ENCODE results near the gene ZNF22.

ZNF22 gene

DNA sequence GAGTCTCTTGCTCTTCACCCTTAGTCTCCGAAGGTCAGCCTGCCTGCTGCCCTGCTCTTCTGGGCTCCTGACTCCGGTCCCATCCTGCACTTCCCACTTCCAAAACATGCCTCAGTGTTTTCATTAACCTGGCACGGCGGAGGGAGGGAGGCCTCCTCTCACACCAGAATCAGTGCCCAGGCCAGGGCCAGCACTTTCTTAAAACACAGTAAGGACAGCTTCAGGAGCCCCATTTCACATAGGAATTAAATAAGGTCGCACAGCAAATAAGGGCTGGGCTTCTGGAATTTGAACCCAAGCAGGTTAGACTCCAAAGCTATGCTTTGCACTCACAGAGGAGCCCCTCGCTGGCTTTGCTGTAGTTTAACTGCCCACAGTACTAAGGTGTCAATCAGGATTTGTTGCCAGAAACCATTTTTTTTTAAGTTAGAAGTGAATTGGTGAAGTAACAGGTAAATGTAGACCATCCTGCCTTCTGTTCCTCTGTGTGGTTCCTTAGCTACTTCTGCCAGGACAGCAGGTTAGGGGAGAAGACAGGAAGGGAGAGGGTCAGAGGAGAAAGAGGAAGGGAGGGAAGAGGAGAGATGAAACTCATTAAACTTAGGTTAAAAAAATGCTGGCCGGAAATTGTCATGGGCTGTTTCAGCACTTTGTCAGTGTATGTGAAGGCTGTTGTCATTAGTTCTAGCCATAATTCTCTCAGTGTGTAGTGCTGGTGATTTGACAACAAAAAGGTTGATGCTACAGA, 40.1 kb upstream of the ZNF22 start:
- DNase-seq (no peak), ATAC-seq (replicated peaks) (no peak)
- peak overlapping the region; percentile 55 to 85 for H3K4me3 Mint-ChIP-seq
- H3K27ac Mint-ChIP-seq = no peak overlapping the region
- H3K9me3 Mint-ChIP-seq = no peaks in the 10 kb centered on the region
- peaks cover 10 to 23% of the 10 kb centered on the region in 2 donors for H3K36me3 Mint-ChIP-seq
- H3K4me1 Mint-ChIP-seq = peaks cover 45 to 76% of the 10 kb centered on the region in 2 donors
- H3K27me3 Mint-ChIP-seq = peaks cover 8 to 9% of the 10 kb centered on the region in 2 donors

DNA sequence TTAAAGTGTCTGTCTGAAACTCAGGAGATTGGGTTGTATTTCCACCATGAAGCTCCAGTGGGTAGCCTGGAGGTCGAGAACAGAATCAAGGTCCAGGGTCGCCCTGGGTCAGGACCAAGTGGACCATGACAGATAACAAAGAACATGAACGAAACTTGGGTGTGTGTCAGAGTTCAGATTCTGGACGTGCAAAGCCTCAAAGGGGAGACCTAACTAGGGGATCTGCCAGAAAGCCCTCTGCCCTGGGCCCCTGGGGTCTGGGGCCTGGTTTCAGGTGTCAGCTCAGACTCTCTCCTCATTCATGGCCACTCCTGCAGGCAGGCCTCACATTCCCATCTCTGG, 39.5 kb upstream of the ZNF22 start:
- H3K27me3 Mint-ChIP-seq = peaks cover 8 to 9% of the 10 kb centered on the region in 2 donors
- H3K27ac Mint-ChIP-seq = no peak overlapping the region
- peaks cover 6 to 18% of the 10 kb centered on the region in 2 donors for H3K36me3 Mint-ChIP-seq
- peaks cover 48 to 76% of the 10 kb centered on the region in 2 donors for H3K4me1 Mint-ChIP-seq
- DNase-seq (no peak), ATAC-seq (replicated peaks) (no peak)
- no peak overlapping the region for H3K4me3 Mint-ChIP-seq
- H3K9me3 Mint-ChIP-seq = no peaks in the 10 kb centered on the region

DNA sequence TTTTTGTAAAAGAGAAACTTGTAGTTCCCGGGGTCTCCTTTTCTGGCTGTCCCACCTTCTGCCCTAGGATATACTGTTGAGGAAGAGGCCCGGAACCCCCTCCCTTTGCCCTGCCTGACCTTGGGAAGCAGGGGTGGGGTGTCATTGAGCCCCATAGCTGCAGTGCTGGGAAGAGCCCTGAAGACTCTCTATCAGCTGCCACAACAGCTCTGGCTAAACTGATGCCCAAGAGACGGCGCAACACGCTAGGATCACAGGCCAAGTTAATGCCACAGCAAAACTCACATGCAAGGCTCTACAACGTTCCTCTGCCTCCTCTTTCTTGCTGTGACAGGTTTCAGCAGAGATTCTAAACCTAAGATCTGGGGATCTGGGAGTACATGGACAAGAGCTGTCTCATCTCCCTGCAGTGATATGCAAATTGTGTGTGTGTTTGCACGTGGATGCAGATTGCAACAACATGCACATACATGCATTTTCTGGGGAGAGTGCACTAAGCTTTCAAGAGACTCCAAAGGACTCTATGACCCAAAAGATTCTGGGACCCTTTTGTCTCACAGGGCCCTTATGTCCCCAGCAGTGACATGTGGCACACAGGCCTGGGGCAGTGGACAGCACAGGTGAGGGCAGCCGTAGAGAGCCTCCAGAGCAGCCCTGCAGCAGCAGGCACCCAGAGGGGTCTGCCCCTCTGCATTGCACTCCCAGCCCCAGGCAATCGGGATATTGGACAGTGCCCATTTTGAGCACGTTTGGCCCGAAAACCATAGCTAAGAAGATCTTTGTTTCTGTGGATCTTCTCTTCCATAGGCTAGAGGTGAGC, 38.6 kb upstream of the ZNF22 start:
- ATAC-seq (replicated peaks) (no peak), DNase-seq (no peak)
- Mint-ChIP-seq H3K27me3 (peaks cover 8 to 9% of the 10 kb centered on the region in 2 donors), H3K4me1 (peaks cover 50 to 77% of the 10 kb centered on the region in 2 donors), H3K27ac (peak overlapping the region; percentile 37), H3K4me3 (peak overlapping the region in 1 of 2 donors; percentile 55), H3K9me3 (no peaks in the 10 kb centered on the region), H3K36me3 (peaks cover 0 to 9% of the 10 kb centered on the region in 2 donors)

DNA sequence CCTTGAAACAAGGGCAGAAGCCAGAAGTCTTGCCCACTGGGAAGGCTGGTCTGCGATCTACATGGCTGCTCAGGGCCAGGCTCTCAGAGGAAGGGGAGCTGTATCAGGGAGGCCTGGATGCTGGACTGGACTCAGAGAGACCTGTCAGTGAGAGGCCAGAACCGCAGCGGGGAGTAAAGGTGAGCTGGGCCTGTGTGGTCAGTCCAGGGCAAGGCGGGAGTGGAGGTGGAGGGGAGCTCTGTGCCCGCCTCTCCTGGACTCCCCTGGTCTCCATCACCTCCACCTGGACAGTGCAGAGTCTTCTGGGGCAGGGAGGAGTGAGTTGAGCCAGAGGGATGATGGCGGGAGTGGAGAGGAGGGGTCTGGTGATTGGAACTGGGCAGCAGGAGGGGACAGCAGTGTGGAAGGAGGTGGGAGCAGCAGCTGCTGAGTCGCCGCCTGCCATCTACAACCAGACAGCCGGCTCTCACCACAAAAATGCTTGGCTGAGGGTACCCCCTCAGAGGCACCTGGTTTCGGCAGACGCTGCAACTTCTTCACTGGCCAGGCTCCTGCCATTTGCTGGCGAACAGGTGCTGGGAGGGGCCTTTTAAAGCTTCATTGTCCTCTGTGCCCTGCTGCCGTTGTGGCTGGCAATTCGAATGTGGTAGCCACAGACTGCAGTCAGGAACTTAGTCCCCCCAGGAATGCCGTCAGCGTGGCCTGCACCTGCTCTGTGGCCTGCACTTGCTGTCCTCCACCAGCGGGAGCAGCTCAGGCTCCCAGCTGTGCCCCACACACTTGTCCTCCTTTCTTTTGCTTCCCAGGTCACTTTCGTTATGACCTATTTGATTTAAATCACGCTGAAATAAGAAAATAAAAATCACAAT, 37.6 kb upstream of the ZNF22 start:
- H3K4me3 Mint-ChIP-seq = peak overlapping the region; percentile 33 to 55
- H3K9me3 Mint-ChIP-seq = no peaks in the 10 kb centered on the region
- peak overlapping the region; percentile 62 for H3K27ac Mint-ChIP-seq
- DNase-seq (no peak), ATAC-seq (replicated peaks) (no peak)
- H3K4me1 Mint-ChIP-seq = peaks cover 59 to 77% of the 10 kb centered on the region in 2 donors
- H3K36me3 Mint-ChIP-seq = peaks cover 0 to 4% of the 10 kb centered on the region in 2 donors
- peaks cover 8 to 9% of the 10 kb centered on the region in 2 donors for H3K27me3 Mint-ChIP-seq

DNA sequence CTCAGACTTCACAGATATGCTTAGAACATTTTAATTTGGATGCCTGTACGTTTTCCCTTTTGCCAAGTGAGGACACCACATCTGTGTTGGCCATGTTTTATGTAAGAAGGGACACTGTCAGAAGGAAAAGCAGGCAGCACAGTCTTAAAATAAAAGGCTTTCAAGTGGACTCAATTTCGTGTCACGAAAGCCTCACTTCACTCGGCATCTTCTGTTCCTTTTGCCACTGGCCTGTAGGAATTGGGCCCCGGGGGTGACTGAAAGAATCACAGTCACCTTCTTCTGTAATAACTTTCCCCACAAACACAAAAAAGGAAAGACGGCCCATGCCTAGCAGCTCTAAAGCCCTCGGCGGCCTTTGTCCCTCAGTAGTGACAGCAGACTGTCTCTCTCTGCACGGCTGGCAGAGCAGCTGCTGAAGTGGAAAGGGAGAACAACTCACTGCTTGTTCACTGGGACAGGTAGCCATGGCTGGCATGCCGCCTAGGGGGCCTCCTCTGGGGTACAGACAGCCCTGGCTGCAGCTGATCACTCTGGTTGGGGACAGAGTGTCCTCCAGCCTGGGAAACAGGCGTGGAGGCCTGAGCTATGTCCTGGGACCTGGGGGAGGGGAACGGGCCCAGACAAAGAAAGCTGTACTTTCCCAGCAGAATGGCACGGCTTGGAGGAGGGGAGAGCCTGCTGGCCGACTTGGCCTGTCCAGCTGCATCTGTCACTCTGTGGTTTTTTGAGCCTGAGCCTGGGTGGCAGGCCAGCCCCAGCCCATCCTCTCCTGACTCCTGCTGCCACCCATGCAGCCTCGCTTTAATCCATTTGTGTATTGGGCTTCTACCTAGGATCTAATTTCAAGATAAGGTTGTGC, 36.7 kb upstream of the ZNF22 start:
- no peak for ATAC-seq (replicated peaks)
- Mint-ChIP-seq H3K36me3 (peaks cover 0 to 4% of the 10 kb centered on the region in 2 donors), H3K4me1 (peaks cover 66 to 80% of the 10 kb centered on the region in 2 donors), H3K4me3 (peak overlapping the region; percentile 55 to 63), H3K27ac (peak overlapping the region; percentile 62), H3K9me3 (no peaks in the 10 kb centered on the region), H3K27me3 (peaks cover 8 to 9% of the 10 kb centered on the region in 2 donors)
- DNase-seq = no peak

DNA sequence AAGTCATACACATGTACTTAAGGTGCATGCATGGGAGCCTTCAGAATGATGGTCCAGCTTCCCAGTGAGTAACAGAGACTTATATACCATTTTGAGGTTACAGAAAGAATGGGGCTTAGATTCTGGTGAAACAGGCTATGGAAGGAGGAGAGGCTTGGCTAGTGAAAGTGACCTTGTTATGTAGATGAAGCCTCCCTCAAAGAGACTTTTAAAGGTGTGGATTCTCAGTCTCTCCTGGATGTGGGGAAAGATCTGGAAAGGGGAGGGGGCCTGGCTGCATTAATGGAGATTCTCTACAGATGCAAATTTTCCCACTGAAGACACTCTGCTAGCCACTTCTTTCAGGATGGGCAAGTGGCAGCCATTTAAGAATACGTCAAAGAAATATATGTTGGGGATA, 35.6 kb upstream of the ZNF22 start:
- peaks cover 0 to 4% of the 10 kb centered on the region in 2 donors for H3K36me3 Mint-ChIP-seq
- DNase-seq = no peak
- ATAC-seq (replicated peaks) = no peak
- peaks cover 69 to 85% of the 10 kb centered on the region in 2 donors for H3K4me1 Mint-ChIP-seq
- no peak overlapping the region for H3K4me3 Mint-ChIP-seq
- no peaks in the 10 kb centered on the region for H3K9me3 Mint-ChIP-seq
- H3K27ac Mint-ChIP-seq = peak overlapping the region; percentile 28
- peaks cover 8 to 9% of the 10 kb centered on the region in 2 donors for H3K27me3 Mint-ChIP-seq

DNA sequence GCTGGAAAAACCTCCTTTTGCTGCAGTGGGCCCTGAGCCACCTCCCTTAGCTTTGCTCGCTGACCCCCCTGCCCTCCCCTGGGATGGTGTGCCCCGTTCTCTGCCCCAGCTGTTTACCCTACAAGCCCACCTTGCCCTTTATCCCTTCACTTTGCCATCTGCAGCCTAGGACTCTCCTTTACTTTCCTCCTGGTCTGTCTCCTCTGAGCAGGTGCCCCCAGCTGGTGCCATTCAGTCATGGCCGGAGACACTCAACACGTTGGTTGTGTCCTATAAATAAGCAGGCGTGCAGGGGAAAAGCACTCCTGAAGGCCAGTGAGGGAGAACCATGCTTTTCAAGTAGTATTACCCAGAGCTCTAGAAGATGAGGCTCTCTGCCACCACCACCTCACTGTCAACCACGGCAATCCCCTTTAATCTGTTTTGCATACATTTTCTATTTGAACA, 35.0 kb upstream of the ZNF22 start:
- Mint-ChIP-seq H3K36me3 (peaks cover 0 to 4% of the 10 kb centered on the region in 2 donors), H3K27ac (peak overlapping the region; percentile 85), H3K4me3 (peak overlapping the region; percentile 37 to 63), H3K27me3 (peaks cover 8 to 9% of the 10 kb centered on the region in 2 donors), H3K4me1 (peaks cover 66 to 80% of the 10 kb centered on the region in 2 donors), H3K9me3 (no peaks in the 10 kb centered on the region)
- DNase-seq (no peak), ATAC-seq (replicated peaks) (peak; percentile 49)

DNA sequence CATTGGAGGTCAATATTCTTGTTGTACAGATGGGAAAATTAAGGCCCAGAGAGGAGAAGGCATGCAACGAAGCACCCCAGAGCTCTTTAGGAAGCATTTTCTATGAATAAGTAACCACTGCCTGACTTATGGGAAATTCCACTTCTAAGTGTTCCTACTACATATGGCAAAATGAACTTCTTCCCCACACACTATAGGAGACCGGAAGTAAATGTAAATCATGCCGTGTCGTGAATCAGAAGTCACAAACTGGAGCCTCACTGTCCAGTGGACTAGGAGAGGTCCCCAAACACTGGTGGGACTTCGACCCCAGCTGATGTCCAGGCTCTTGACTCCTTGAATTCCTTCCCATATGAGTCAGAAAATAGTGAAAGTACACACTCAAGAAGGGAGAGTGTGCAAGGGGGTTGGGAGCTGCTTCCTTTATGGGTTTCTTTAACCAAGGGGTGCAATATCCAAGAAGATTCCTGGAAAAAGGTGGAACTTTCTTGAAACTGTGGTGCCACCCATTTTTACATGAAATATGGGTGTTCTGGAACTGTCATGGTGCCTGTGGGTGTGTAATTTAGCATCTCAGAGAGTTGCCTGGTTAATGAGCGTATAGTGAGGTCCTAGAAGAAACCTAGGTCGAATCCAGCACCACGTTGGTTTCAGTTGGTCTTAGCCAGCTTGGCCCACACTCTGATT, 34.5 kb upstream of the ZNF22 start:
- H3K27ac Mint-ChIP-seq = peak overlapping the region; percentile 85
- H3K4me3 Mint-ChIP-seq = peak overlapping the region in 1 of 2 donors; percentile 63
- ATAC-seq (replicated peaks) = peak in 1 of 2 donors; percentile 2

DNA sequence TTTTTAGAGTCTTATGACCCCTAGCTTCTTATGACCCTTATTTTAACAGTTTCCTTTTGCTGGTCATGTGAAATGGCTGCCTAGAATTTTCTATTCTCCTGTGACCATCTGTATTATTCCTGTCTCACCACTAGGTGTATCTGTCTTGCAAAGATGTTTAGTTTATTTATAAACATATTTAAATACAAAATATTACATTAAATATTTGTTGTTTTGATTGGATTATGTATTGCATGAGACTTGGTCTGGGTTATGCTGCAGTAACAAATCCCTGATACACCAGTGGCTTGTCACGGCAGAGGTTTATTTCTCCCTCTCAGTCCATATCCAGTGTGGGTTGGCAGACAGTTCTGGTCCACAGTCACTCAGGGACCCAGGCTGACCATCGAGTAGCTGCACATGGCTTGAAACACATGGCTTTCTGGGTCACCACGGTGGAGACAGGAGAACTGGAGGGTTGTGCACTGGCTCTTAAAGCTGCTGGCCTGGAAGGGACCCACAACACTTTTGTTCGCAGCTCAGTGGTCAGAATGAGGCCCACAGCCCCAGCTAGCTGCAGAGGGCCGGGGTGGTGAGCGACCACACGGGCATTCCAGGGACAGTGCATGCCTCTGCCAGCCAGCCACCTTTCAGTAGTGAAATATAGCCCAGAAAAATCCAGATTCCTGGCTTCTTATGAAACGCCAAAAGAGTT, 33.8 kb upstream of the ZNF22 start:
- no peak for DNase-seq
- peak overlapping the region in 1 of 2 donors; percentile 61 for H3K4me3 Mint-ChIP-seq
- no peak overlapping the region for H3K27ac Mint-ChIP-seq
- H3K36me3 Mint-ChIP-seq = peaks cover 0 to 4% of the 10 kb centered on the region in 2 donors
- ATAC-seq (replicated peaks) = no peak
- no peaks in the 10 kb centered on the region for H3K9me3 Mint-ChIP-seq
- H3K27me3 Mint-ChIP-seq = peaks cover 8 to 9% of the 10 kb centered on the region in 2 donors
- H3K4me1 Mint-ChIP-seq = peaks cover 64 to 70% of the 10 kb centered on the region in 2 donors

More for the DNA sequence above, 34.5 kb upstream of the ZNF22 start:
- Mint-ChIP-seq H3K27me3 (peaks cover 8 to 9% of the 10 kb centered on the region in 2 donors), H3K36me3 (peaks cover 0 to 4% of the 10 kb centered on the region in 2 donors), H3K4me1 (peaks cover 63 to 74% of the 10 kb centered on the region in 2 donors), H3K9me3 (no peaks in the 10 kb centered on the region)
- no peak for DNase-seq

DNA sequence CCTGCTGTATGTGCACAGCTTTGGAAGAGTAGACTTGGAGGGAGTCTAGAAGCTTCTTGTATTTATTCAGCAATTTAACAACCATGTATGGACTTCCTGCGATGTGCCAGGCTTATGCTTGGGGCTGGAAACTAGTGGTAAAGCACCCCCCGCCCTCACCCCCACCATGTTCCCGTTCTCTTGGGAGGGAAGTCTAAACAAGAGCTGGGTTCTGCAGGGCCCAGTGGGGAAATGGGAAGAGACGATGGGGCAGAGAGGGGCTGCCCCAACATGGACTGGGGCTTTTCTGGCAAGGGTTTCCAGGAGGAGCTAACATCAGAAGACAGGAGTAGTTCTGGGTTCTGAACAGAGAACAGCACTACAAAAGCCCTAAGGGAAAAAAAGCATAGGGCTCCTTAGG, 33.1 kb upstream of the ZNF22 start:
- peaks cover 0 to 4% of the 10 kb centered on the region in 2 donors for H3K36me3 Mint-ChIP-seq
- peak overlapping the region; percentile 30 to 61 for H3K4me3 Mint-ChIP-seq
- peak; percentile 13 to 49 for ATAC-seq (replicated peaks)
- no peaks in the 10 kb centered on the region for H3K9me3 Mint-ChIP-seq
- peak overlapping the region; percentile 75 for H3K27ac Mint-ChIP-seq
- no peak for DNase-seq
- H3K4me1 Mint-ChIP-seq = peaks cover 65 to 69% of the 10 kb centered on the region in 2 donors
- peaks cover 3 to 6% of the 10 kb centered on the region in 2 donors for H3K27me3 Mint-ChIP-seq

DNA sequence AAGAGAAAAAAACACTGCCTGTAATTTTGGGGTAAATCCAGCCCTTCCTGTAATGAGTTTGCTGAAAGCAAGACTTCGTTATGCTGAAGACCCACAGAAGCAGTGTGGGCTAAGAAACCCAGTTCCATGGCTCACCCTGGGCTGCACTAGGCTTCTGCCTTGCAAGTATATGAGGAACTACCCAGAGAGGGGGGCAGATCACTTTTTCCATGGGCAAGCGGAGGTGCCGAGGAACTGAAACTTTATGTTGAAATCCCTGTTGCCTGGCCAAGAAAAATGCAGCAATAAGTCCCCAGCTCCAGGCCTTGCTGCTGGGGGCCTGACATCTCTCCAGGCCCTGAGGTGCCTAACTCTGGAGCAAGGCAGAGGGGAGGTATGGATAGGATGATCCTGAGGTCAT, 32.6 kb upstream of the ZNF22 start:
- peaks cover 65 to 69% of the 10 kb centered on the region in 2 donors for H3K4me1 Mint-ChIP-seq
- H3K27ac Mint-ChIP-seq = peak overlapping the region; percentile 75
- peak overlapping the region; percentile 22 to 30 for H3K4me3 Mint-ChIP-seq

More for the DNA sequence above, 32.6 kb upstream of the ZNF22 start:
- ATAC-seq (replicated peaks) (peak; percentile 83), DNase-seq (peak; percentile 68)
- Mint-ChIP-seq H3K36me3 (peaks cover 0 to 4% of the 10 kb centered on the region in 2 donors), H3K9me3 (no peaks in the 10 kb centered on the region), H3K27me3 (peaks cover 0 to 1% of the 10 kb centered on the region in 2 donors)

Data from stimulated activated naive B cell treated with anti-CD40 and anti-IgM and Interleukin-4, amounts not matched to agents 10 μg/mL and 1 μg/mL and 100 μg/mL, for 72 hours (primary cell).